ENCODE results near the gene HIP1R. TPM values are rescaled to one million over a fixed set of nuclear protein-coding genes. Genes with fewer than 3 reads are reported as not detected.

Gene HIP1R
- total RNA-seq, 2 donors from 2014 or later, result 14.8 to 48.9 TPM

DNA sequence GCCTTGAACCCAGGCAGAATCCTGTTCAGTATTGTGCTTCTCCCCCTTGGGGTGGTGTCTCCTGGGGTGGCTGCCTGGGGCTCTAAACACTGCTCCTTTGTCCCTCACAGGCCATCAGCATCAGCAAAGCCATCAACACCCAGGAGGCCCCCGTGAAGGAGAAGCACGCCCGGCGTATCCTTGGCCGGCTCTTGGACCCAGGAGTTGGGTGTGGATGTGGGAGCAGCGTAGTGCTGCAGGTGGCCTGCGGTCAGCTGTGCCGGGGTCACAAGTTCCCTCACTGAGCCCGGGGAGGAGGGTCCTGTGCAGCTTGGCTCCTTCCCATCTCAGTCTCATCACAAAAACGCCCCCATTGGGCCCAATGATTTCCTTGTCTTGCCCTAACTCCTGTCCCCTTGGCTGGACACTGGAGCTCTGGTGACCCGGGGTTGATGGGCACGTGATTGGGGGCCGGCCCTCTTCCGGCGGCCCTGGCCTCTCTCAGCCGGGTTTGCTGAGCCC, 12.7 kb downstream of the HIP1R start:
- Mint-ChIP-seq H3K27me3 (no peaks in the 10 kb centered on the region), H3K36me3 (no peaks in the 10 kb centered on the region), H3K9me3 (no peaks in the 10 kb centered on the region), H3K4me3 (no peak overlapping the region), H3K4me1 (ENCODE audit: low read depth in 2 of 2) (peaks cover 0 to 6% of the 10 kb centered on the region in 2 donors), H3K27ac (no peak overlapping the region)
- DNase-seq (ENCODE audit: low spot score) (no peak), ATAC-seq (no peak)

DNA sequence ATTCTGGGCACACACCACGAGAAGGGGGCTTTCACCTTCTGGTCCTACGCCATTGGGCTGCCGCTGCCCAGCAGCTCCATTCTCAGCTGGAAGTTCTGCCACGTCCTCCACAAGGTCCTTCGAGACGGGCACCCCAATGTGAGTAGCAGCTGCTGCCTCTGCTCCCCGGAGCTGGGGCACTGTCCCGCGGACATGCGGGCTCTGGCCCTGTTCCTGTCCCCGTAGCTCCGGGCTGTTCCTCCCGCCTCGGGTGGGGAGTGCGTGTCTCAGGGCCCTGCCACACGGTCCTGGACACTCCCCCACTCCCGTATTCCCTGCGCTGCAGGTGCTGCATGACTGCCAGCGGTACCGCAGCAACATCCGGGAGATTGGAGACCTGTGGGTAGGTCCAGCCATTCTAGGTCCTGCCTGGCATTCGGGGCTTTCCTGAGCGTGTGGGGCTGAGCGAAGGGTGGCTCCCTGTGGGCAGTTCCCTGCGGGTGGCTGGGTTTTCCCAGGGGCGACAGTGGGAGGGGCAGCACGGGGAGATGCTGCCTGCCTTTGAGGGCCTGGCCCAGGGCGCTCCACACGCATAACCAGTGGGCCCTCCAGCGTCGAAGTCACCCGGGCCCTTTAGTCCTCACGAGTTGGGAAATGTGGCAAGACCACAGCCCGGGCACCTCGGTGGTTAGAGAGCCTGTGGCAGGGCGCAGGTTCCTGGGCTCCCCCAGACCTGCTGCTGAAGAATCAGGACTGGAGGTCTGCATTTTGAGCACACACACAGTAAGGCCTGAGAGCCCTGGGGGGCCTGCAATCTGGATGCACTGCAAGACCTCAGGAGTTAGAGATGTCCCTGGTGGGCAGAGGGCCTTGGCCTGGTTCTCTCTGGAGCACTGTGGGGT, 13.5 kb downstream of the HIP1R start:
- Mint-ChIP-seq H3K27me3 (no peaks in the 10 kb centered on the region), H3K9me3 (no peaks in the 10 kb centered on the region), H3K27ac (no peak overlapping the region), H3K4me3 (no peak overlapping the region), H3K4me1 (ENCODE audit: low read depth in 2 of 2) (peaks cover 0 to 5% of the 10 kb centered on the region in 2 donors), H3K36me3 (no peaks in the 10 kb centered on the region)
- no peak for DNase-seq (ENCODE audit: low spot score)
- peak in 1 of 2 donors; percentile 8 for ATAC-seq

DNA sequence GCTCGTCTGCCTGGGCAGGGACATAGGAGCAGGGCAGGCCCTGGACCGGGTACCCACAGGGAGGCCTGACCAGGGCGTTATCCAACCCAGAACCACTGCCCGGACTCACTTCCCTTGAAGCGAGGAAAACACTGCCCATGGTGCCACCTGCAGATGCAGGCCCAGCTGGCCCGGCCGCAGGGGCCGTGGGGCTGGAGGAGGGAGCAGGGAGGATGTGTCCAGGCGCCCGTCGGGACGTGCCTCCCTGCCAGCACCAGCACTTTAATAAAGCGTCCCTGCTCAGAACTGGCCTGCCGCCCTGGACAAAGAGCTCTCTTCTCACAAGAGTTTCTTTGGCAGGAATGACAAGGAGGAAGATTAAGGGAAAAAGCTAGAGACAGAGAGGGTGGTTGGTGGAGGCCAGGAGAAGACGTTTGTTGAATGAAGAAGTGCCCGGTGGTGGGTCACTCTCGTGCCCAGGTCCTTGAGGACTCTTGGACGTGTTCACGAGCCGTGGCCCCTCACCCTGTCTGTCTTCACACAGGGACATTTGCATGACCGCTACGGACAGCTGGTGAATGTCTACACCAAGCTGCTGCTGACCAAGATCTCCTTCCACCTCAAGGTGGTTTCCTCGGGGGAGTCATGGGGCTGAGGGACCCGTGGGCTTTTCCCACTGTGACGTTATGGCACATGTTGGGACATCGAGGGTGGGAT, 14.2 kb downstream of the HIP1R start:
- no peaks in the 10 kb centered on the region for H3K27me3 Mint-ChIP-seq
- no peaks in the 10 kb centered on the region for H3K36me3 Mint-ChIP-seq
- no peak for ATAC-seq
- DNase-seq (ENCODE audit: low spot score), result no peak
- no peak overlapping the region for H3K4me3 Mint-ChIP-seq
- no peak overlapping the region for H3K27ac Mint-ChIP-seq
- H3K4me1 Mint-ChIP-seq (ENCODE audit: low read depth in 2 of 2), result peaks cover 0 to 4% of the 10 kb centered on the region in 2 donors
- H3K9me3 Mint-ChIP-seq, result no peaks in the 10 kb centered on the region

DNA sequence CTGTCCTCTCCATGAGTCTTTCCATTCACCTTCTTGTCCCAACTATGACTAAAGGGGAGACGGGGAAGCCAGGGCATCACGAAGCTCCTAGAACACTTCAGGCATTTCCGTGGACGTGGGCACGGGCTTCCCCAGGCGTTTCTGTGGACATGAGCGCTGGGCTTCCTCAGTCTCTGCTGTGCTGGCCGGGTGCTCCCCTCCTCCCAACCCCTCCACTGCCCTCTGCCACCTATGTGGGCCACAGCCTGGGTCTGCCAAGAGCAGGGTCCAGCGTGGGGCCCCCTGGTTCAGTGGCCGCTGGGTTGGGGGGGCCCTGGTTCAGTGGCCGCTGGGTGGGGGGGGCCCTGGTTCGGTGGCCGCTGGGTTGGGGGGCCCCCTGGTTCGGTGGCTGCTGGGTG, 14.8 kb downstream of the HIP1R start:
- no peaks in the 10 kb centered on the region for H3K36me3 Mint-ChIP-seq
- no peaks in the 10 kb centered on the region for H3K9me3 Mint-ChIP-seq
- DNase-seq (ENCODE audit: low spot score) (no peak), ATAC-seq (no peak)
- H3K4me3 Mint-ChIP-seq, result no peak overlapping the region
- peaks cover 0 to 4% of the 10 kb centered on the region in 2 donors for H3K4me1 Mint-ChIP-seq (ENCODE audit: low read depth in 2 of 2)
- H3K27ac Mint-ChIP-seq, result no peak overlapping the region
- no peaks in the 10 kb centered on the region for H3K27me3 Mint-ChIP-seq

DNA sequence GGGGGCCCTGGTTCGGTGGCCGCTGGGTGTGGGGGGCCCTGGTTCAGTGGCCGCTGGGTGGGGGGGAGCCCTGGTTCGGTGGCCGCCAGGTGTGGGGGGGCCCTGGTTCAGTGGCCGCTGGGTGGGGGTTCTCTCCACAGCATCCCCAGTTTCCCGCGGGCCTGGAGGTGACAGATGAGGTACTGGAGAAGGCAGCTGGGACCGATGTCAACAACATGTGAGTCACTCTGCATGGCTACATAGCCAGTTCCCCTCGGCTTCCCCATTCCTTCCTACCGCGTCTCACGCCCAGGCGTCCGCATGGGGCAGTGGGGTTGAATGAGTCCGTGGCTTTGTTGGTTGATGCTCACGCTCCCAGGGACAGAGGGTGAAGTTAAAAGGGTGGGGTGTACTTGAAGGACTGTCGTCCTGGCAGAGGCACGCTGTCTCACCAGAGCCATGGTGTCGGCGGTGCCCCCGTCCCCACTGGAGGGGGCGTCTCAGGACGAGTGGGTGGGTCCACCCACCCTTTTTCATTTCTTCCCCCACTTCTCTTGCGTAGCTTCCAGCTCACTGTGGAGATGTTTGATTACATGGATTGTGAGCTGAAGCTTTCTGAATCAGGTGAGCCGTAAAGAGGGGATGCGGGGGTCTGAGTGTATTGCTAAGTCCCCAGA, 15.6 kb downstream of the HIP1R start:
- no peak for ATAC-seq
- Mint-ChIP-seq H3K4me3 (no peak overlapping the region), H3K27me3 (no peaks in the 10 kb centered on the region), H3K9me3 (no peaks in the 10 kb centered on the region), H3K27ac (no peak overlapping the region), H3K4me1 (ENCODE audit: low read depth in 2 of 2) (peaks cover 0 to 4% of the 10 kb centered on the region in 2 donors), H3K36me3 (no peaks in the 10 kb centered on the region)
- DNase-seq (ENCODE audit: low spot score), result no peak

DNA sequence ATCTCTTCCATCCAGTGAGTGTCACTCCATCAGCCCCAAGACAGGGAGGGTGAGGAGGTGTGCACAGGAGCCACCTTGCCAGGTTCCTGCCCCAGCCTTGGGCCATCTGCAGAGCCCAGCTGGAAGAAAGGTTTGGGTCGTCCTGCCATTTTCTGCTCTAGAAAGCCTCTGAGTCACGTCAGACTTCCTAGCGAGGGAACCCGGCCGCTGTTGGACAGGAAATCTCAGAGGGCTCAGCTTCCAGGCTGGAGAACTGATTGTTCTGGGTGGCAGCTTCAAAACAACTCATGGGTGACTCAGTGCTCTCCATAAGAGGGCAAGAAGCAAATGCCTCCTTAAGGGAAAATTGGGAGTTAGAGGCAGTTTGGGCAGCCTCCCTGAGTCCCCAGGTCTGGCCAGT, 16.6 kb downstream of the HIP1R start:
- Mint-ChIP-seq H3K27me3 (no peaks in the 10 kb centered on the region), H3K4me1 (ENCODE audit: low read depth in 2 of 2) (peaks cover 0 to 4% of the 10 kb centered on the region in 2 donors), H3K36me3 (no peaks in the 10 kb centered on the region), H3K4me3 (no peak overlapping the region), H3K9me3 (no peaks in the 10 kb centered on the region), H3K27ac (no peak overlapping the region)
- ATAC-seq, result no peak
- DNase-seq (ENCODE audit: low spot score), result no peak

DNA sequence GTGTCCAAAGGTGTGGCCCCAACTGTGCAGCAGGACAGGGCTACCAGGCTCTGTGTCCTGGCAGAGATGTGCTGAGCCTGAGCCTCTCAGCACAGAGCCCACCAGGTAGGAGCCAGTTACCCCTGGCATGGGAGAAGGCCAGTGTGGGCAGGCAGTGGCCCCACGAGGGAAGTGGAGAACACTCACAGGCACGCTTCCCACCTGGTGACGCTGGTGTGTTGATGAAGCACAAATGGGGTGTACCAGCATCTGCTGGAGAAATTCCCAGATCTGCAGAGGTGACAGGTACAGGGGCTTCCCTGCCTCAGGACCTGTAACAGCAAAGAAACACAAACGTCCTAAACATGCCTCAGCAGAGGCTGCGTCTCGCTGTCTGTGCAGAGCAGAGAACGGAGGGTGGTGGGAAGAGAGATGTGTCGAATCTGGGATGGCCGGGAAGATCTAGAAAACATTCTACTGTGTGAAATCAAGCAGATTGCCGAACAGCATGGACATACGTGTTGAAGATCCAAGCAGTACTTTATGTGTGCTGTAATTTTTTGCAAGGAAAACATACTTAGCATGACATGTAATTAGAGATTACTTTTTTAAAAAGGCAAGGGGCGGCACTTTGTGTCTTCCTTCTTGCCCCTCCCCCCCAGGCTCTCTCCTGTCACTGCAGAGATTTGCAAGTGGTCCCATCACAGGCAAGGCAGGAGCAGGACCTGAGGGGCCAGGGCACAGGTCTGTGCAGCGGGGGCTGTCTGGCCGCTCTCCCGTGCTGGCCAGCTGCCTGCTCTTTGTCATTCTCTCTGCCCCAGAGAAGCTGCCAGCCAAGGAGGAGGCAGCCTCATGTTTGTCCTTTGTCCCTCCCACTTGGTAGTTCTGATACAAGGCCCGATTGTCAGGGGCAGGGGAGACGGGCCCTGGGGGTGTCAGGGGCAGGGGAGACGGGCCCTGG, 17.3 kb downstream of the HIP1R start:
- Mint-ChIP-seq H3K9me3 (no peaks in the 10 kb centered on the region), H3K27me3 (no peaks in the 10 kb centered on the region), H3K27ac (no peak overlapping the region), H3K36me3 (no peaks in the 10 kb centered on the region), H3K4me3 (no peak overlapping the region), H3K4me1 (ENCODE audit: low read depth in 2 of 2) (peaks cover 0 to 4% of the 10 kb centered on the region in 2 donors)
- ATAC-seq, result no peak
- no peak for DNase-seq (ENCODE audit: low spot score)

DNA sequence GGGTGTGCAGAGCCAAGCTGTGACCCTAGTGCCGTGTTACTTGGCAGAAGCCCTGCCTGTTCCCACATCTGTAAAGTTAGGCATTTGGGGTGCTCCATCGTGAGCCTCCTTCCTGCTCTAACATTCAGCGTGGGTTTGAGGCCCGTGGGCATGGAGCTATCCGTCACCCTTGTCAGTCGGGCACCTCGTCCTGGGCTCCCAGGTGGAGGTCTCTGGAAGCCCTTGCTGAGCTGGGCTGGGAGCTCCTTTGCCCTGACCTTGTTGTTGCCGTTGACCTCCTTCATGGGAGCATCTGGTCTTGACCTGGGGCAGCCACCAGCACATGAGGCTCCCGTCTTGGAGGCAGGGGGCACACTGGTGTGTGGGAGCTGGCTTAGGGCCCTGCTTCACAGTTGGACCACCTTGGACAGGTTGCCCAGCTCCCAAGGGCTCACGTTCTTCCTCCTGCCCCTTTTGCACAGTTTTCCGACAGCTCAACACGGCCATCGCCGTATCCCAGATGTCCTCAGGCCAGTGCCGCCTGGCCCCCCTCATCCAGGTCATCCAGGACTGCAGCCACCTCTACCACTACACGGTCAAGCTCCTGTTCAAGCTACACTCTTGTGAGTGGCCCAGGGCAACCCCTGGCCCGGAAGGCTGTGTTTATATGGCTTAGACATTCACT, 18.5 kb downstream of the HIP1R start:
- ATAC-seq (no peak), DNase-seq (ENCODE audit: low spot score) (no peak)
- Mint-ChIP-seq H3K4me3 (no peak overlapping the region), H3K27ac (no peak overlapping the region), H3K4me1 (ENCODE audit: low read depth in 2 of 2) (peaks cover 0 to 4% of the 10 kb centered on the region in 2 donors), H3K9me3 (no peaks in the 10 kb centered on the region), H3K36me3 (no peaks in the 10 kb centered on the region), H3K27me3 (no peaks in the 10 kb centered on the region)

DNA sequence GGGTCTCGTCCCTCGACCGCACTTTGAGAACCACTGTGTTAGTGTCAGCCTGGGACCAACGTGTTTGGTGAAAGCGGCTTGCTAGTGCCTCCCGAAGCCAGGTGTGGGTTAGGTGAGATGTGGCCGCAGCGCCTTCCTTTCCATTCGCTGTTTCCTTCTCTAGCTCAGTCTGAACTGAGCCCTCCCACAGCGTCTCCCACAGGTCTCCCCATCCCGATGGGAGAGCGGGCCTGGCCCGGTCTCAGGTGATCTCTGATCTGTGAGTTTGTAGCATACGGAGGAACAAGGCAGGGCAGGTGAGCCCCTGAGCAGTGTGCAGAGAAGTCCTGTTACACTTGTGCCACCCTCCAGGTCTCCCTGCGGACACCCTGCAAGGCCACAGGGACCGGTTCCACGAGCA, 19.3 kb downstream of the HIP1R start:
- H3K4me1 Mint-ChIP-seq (ENCODE audit: low read depth in 2 of 2), result peaks cover 0 to 3% of the 10 kb centered on the region in 2 donors
- H3K9me3 Mint-ChIP-seq, result no peaks in the 10 kb centered on the region
- H3K27me3 Mint-ChIP-seq, result no peaks in the 10 kb centered on the region
- no peak overlapping the region for H3K27ac Mint-ChIP-seq
- no peak for ATAC-seq
- no peaks in the 10 kb centered on the region for H3K36me3 Mint-ChIP-seq
- no peak for DNase-seq (ENCODE audit: low spot score)
- no peak overlapping the region for H3K4me3 Mint-ChIP-seq

DNA sequence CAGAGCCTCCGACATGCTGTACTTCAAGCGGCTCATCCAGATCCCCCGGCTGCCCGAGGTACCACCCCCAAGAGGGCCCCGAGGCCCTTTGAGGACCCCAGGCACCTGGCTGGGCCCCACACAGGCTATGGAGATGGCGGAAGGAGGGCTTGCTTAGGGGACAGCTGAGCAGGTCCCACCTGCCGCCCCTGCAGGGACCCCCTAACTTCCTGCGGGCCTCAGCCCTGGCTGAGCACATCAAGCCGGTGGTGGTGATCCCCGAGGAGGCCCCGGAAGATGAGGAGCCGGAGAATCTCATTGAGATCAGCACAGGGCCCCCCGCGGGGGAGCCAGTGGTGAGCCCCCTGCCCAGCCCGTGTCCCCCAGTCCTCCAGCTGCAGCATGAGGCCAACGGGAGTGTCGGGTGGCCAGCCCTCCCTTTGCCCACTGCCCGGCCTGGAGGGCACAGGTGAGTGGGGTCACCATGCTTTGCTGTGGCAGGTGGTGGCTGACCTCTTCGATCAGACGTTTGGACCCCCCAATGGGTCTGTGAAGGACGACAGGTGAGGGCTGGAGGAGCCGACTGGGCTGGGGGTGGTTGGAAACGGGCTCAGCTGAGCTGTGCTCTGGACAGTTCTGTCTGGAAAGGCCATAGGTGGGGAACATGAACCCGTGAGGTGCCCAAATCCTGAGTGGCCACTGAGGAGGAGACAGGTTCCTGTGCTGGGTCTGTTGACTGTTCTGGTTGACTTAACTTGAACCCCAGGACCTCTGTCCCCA, 20.0 kb downstream of the HIP1R start:
- Mint-ChIP-seq H3K4me1 (ENCODE audit: low read depth in 2 of 2) (no peaks in the 10 kb centered on the region), H3K27me3 (no peaks in the 10 kb centered on the region), H3K4me3 (no peak overlapping the region), H3K36me3 (no peaks in the 10 kb centered on the region), H3K27ac (no peak overlapping the region), H3K9me3 (no peaks in the 10 kb centered on the region)
- DNase-seq (ENCODE audit: low spot score) (no peak), ATAC-seq (no peak)

DNA sequence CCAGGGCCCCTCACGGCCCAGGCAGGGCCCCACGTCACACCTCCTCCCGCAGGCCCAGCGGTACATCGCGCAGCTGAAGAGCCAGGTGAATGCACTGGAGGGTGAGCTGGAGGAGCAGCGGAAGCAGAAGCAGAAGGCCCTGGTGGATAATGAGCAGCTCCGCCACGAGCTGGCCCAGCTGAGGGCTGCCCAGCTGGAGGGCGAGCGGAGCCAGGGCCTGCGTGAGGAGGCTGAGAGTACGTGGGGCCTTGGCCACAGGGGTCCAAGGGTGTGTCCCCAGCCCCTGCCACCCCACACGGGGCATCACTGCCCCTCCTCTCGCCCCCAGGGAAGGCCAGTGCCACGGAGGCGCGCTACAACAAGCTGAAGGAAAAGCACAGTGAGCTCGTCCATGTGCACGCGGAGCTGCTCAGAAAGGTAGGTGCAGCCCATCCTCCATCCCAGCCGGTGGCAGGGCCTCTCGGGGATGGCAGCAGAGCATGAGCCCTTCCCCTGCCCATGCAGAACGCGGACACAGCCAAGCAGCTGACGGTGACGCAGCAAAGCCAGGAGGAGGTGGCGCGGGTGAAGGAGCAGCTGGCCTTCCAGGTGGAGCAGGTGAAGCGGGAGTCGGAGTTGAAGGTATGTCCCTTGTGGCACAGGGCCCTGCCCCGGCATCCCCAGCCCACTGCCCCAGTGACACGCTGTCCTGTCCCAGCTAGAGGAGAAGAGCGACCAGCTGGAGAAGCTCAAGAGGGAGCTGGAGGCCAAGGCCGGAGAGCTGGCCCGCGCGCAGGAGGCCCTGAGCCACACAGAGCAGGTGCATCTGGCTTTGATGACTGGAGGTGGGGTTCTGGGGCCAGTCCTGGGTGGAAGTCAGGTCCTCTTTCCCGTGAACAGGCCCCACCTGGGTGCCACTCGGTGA, 20.9 kb downstream of the HIP1R start:
- DNase-seq (ENCODE audit: low spot score) (no peak), ATAC-seq (no peak)
- Mint-ChIP-seq H3K4me3 (no peak overlapping the region), H3K27me3 (no peaks in the 10 kb centered on the region), H3K9me3 (no peaks in the 10 kb centered on the region), H3K27ac (no peak overlapping the region), H3K36me3 (no peaks in the 10 kb centered on the region), H3K4me1 (ENCODE audit: low read depth in 2 of 2) (no peaks in the 10 kb centered on the region)

Data from natural killer cell treated with Interleukin-12 subunit alpha and Interleukin-12 subunit beta and Interleukin-15 and Interleukin-18, amount 100 ng/mL, for 72 hours (primary cell).